Breast epithelium (tissue), 3 donors: ENCODE data around the gene MBLAC1.

Experiments used
- POLR2AphosphoS5 ChIP-seq, 3 donors: sonication (generic); formaldehyde crosslinking; IDR thresholded peaks; one replicate each; pipeline ENCODE4 v1.6.1; 2017; ENCODE audit warnings: antibody characterized with exemption in 3 of 3
- TF ChIP-seq, protein P1 (sequence below), 3 donors: fragments of 450-650 bp; IDR thresholded peaks; one replicate each; pipeline ENCODE4 v1.5.1; 2016 to 2017; ENCODE audit warnings: antibody characterized with exemption in 3 of 3, mild to moderate bottlenecking in 3 of 3, moderate library complexity in 3 of 3

DNA sequence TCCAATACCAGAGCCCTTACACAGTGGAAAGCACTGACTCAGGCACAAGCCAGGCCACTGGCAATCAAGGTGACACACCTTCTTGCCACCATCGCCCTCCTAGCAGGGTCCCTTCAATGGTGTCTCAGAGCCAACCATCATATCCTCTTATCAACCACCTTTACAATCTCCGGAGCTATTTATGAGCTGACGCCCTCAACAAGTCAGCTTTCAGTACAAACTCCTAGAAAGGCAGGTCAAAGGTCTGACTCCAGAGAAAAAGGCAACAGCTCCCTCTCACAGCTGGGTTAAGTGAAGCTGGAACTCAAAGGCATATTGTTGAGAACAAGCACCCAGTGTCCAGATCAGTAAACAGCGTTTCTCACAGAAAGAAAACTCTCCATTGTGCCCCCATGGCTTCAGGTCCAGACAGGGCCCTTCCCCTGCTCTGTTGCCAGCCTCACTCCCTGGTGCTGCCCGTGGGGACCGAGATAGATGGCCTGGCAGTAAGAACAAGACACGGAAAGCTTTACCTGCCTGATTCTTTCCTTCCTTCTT lies 47.7 kb upstream of the MBLAC1 start:
- TF ChIP-seq, protein P1, sequence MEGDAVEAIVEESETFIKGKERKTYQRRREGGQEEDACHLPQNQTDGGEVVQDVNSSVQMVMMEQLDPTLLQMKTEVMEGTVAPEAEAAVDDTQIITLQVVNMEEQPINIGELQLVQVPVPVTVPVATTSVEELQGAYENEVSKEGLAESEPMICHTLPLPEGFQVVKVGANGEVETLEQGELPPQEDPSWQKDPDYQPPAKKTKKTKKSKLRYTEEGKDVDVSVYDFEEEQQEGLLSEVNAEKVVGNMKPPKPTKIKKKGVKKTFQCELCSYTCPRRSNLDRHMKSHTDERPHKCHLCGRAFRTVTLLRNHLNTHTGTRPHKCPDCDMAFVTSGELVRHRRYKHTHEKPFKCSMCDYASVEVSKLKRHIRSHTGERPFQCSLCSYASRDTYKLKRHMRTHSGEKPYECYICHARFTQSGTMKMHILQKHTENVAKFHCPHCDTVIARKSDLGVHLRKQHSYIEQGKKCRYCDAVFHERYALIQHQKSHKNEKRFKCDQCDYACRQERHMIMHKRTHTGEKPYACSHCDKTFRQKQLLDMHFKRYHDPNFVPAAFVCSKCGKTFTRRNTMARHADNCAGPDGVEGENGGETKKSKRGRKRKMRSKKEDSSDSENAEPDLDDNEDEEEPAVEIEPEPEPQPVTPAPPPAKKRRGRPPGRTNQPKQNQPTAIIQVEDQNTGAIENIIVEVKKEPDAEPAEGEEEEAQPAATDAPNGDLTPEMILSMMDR (IDR thresholded peaks at IDR 0.05) = no peak
- TF ChIP-seq POLR2AphosphoS5 (IDR thresholded peaks at IDR 0.05) = no peak
